ENCODE measurements around the gene TPRKB.

TPRKB gene

DNA sequence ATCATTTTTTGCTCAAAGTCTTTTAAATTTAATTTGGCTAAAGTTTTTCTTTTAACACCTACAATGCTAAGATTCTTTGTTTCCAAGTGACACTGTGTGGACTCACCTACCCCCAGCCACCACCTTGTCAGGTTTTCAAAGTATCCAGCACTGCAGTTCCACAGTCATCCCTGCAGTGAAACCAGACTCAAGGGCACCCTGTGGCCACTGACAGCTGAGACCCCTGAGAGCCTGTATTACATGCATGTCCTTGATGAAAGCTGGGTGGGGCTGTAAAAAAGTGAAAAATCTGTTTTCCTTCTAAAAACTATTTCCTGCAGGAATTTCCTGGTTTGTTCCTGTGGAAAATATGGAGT lies 19.9 kb downstream of the TPRKB start:
- Histone ChIP-seq H3K4me2 (ENCODE audit: low read length) (no peak overlapping the region), H2AFZ (ENCODE audit: low read depth, low read length) (no peak overlapping the region), H3K9ac (ENCODE audit: low read length) (no peak overlapping the region), H3K27me3 (ENCODE audit: low read depth, low read length) (no peaks in the 10 kb centered on the region; the same call in 1 of the 2 replicates), H3K79me2 (ENCODE audit: low read length) (no peaks in the 10 kb centered on the region), H3K27ac (ENCODE audit: low read length) (no peak overlapping the region), H3K9me3 (ENCODE audit: insufficient read depth, low read length) (no peaks in the 10 kb centered on the region), H3K4me1 (ENCODE audit: low read length) (peaks cover 6% of the 10 kb centered on the region; the same call in 1 of the 2 replicates), H3K36me3 (replicated peaks; ENCODE audit: low read depth, low read length) (no peaks in the 10 kb centered on the region), H3K4me3 (ENCODE audit: low read length) (no peak overlapping the region), H4K20me1 (ENCODE audit: insufficient read depth, low read length) (no peaks in the 10 kb centered on the region)
- TF ChIP-seq EZH2phosphoT487 (IDR thresholded peaks at IDR 0.05; ENCODE audit: low read depth) (no peak), CTCF (IDR thresholded peaks at IDR 0.05; ENCODE audit: low read depth, low read length) (no peak)

GRCh38 chr2:73716543-73717250 lies 20.4 kb downstream of the TPRKB start:
- Histone ChIP-seq H3K27ac (ENCODE audit: low read length) (no peak overlapping the region), H3K4me1 (ENCODE audit: low read length) (peaks cover 6% of the 10 kb centered on the region; the same call in 1 of the 2 replicates), H3K79me2 (ENCODE audit: low read length) (no peaks in the 10 kb centered on the region), H3K9ac (ENCODE audit: low read length) (no peak overlapping the region), H4K20me1 (ENCODE audit: insufficient read depth, low read length) (no peaks in the 10 kb centered on the region), H3K4me2 (ENCODE audit: low read length) (peak overlapping the region; percentile 18; the same call in 1 of the 2 replicates), H3K4me3 (ENCODE audit: low read length) (no peak overlapping the region), H3K9me3 (ENCODE audit: insufficient read depth, low read length) (no peaks in the 10 kb centered on the region), H3K27me3 (ENCODE audit: low read depth, low read length) (no peaks in the 10 kb centered on the region; the same call in 1 of the 2 replicates), H3K36me3 (replicated peaks; ENCODE audit: low read depth, low read length) (no peaks in the 10 kb centered on the region), H2AFZ (ENCODE audit: low read depth, low read length) (peak overlapping the region; percentile 64; the same call in 1 of the 2 replicates)
- no peak for TF ChIP-seq EZH2phosphoT487 (IDR thresholded peaks at IDR 0.05; ENCODE audit: low read depth)

DNA sequence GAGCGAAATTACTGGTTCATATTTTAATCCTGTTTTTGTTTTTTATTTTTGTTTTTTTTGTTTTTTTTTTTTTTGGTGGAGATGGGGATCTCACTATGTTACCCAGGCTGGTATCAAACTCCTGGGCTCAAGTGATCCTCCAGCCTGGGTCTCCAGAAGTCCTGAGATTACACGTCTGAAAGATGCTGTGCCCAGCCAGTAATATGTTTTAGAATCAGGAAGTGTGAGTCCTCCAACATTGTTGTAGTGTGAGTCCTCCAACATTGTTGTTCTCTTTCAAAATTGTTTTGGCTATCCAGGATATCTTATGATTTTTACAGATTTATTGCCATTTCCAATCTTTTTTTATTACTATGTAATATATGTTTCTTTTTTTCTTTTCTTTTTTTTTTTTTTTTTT lies 23.1 kb downstream of the TPRKB start:
- Histone ChIP-seq H3K4me1 (ENCODE audit: low read length) (peaks cover 6% of the 10 kb centered on the region; the same call in 1 of the 2 replicates), H3K79me2 (ENCODE audit: low read length) (no peaks in the 10 kb centered on the region), H2AFZ (ENCODE audit: low read depth, low read length) (no peak overlapping the region), H3K9ac (ENCODE audit: low read length) (no peak overlapping the region), H4K20me1 (ENCODE audit: insufficient read depth, low read length) (no peaks in the 10 kb centered on the region), H3K4me2 (ENCODE audit: low read length) (no peak overlapping the region), H3K4me3 (ENCODE audit: low read length) (no peak overlapping the region), H3K27me3 (ENCODE audit: low read depth, low read length) (no peaks in the 10 kb centered on the region; the same call in 1 of the 2 replicates), H3K9me3 (ENCODE audit: insufficient read depth, low read length) (no peaks in the 10 kb centered on the region), H3K27ac (ENCODE audit: low read length) (no peak overlapping the region), H3K36me3 (replicated peaks; ENCODE audit: low read depth, low read length) (no peaks in the 10 kb centered on the region)
- no peak for TF ChIP-seq CTCF (IDR thresholded peaks at IDR 0.05; ENCODE audit: low read depth, low read length)
- TF ChIP-seq EZH2phosphoT487 (IDR thresholded peaks at IDR 0.05; ENCODE audit: low read depth) = no peak

GRCh38 chr2:73708527-73708926 lies 28.6 kb downstream of the TPRKB start:
- no peaks in the 10 kb centered on the region for H4K20me1 ChIP-seq (ENCODE audit: insufficient read depth, low read length)

More at GRCh38 chr2:73708527-73708926, 28.6 kb downstream of the TPRKB start:
- Histone ChIP-seq H3K79me2 (ENCODE audit: low read length) (no peaks in the 10 kb centered on the region), H2AFZ (ENCODE audit: low read depth, low read length) (no peak overlapping the region), H3K36me3 (replicated peaks; ENCODE audit: low read depth, low read length) (no peaks in the 10 kb centered on the region), H3K4me1 (ENCODE audit: low read length) (no peaks in the 10 kb centered on the region), H3K27ac (ENCODE audit: low read length) (no peak overlapping the region), H3K27me3 (ENCODE audit: low read depth, low read length) (no peaks in the 10 kb centered on the region), H3K9me3 (ENCODE audit: insufficient read depth, low read length) (no peaks in the 10 kb centered on the region), H3K4me2 (ENCODE audit: low read length) (no peak overlapping the region), H3K4me3 (ENCODE audit: low read length) (no peak overlapping the region), H3K9ac (ENCODE audit: low read length) (no peak overlapping the region)
- TF ChIP-seq EZH2phosphoT487 (IDR thresholded peaks at IDR 0.05; ENCODE audit: low read depth) (no peak), CTCF (IDR thresholded peaks at IDR 0.05; ENCODE audit: low read depth, low read length) (no peak)
